ENCODE data around the gene GABBR2.

GRCh38 chr9:98284754-98285153, 424.0 kb downstream of the GABBR2 start:
- no peak for TF ChIP-seq POLR2AphosphoS5 (IDR thresholded peaks at IDR 0.05; ENCODE audit: low read depth, low read length)
- TF ChIP-seq EP300 (IDR thresholded peaks at IDR 0.05; ENCODE audit: borderline replicate concordance in 1 of 2, low read depth in 1 of 2, low read length in 1 of 2): no peak
- TF ChIP-seq, protein P1, sequence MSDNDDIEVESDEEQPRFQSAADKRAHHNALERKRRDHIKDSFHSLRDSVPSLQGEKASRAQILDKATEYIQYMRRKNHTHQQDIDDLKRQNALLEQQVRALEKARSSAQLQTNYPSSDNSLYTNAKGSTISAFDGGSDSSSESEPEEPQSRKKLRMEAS (IDR thresholded peaks at IDR 0.05; ENCODE audit: low read depth): no peak
- TF ChIP-seq, protein P2, sequence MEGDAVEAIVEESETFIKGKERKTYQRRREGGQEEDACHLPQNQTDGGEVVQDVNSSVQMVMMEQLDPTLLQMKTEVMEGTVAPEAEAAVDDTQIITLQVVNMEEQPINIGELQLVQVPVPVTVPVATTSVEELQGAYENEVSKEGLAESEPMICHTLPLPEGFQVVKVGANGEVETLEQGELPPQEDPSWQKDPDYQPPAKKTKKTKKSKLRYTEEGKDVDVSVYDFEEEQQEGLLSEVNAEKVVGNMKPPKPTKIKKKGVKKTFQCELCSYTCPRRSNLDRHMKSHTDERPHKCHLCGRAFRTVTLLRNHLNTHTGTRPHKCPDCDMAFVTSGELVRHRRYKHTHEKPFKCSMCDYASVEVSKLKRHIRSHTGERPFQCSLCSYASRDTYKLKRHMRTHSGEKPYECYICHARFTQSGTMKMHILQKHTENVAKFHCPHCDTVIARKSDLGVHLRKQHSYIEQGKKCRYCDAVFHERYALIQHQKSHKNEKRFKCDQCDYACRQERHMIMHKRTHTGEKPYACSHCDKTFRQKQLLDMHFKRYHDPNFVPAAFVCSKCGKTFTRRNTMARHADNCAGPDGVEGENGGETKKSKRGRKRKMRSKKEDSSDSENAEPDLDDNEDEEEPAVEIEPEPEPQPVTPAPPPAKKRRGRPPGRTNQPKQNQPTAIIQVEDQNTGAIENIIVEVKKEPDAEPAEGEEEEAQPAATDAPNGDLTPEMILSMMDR (IDR thresholded peaks at IDR 0.05): no peak
- TF ChIP-seq RAD21 (IDR thresholded peaks at IDR 0.05; ENCODE audit: low read length): no peak
- TF ChIP-seq SIN3A (IDR thresholded peaks at IDR 0.05; ENCODE audit: borderline replicate concordance, low read depth, low read length): no peak
- TF ChIP-seq GABPA (IDR thresholded peaks at IDR 0.05; ENCODE audit: low read depth): no peak
- peak; percentile 69; the same call in 1 of the 2 replicates for TF ChIP-seq REST (IDR thresholded peaks at IDR 0.05; ENCODE audit: low read depth, low read length)
- TF ChIP-seq USF2 (IDR thresholded peaks at IDR 0.05; ENCODE audit: borderline replicate concordance, low read depth, low read length): no peak
- no peak for TF ChIP-seq RXRA (IDR thresholded peaks at IDR 0.05; ENCODE audit: borderline replicate concordance, low read depth)
- no peak for TF ChIP-seq ZBTB33 (IDR thresholded peaks at IDR 0.05; ENCODE audit: borderline replicate concordance, low read depth)
- TF ChIP-seq EZH2phosphoT487 (IDR thresholded peaks at IDR 0.05; ENCODE audit: borderline replicate concordance, low read depth): no peak
- TF ChIP-seq IRF3 (IDR thresholded peaks at IDR 0.05; ENCODE audit: low read depth, low read length): no peak
- no peak for TF ChIP-seq SMC3 (IDR thresholded peaks at IDR 0.05; ENCODE audit: low read depth, low read length)
